ENCODE results near the gene APOA4. TPM values are rescaled to one million over a fixed set of nuclear protein-coding genes. Genes with fewer than 3 reads are reported as not detected.
A peak's percentile ranks its signal among the peaks of the same experiment; 100 is the strongest.

The APOA4 gene
- total RNA-seq, 2 experiments from 2014 or later, result not detected

DNA sequence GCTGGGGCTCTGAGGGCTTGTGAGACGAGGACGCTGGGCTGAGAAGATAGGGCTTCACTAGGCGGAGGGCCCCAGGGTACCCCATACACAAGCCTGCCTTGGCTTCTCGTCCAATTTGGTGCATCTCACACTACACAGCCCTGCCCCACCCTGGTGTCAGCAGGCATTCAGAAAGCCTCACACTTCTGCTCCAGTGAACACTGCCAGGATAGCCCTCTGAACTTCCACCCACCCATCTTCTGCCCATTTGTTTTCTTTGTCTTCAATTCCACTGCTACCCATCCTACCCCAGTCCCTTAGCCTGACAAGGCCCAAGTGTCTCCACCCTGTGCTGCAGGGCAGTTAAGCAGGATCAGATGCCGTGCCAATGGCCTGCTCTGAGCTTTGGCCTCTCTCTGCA is 48.4 kb downstream of the APOA4 start:
- Mint-ChIP-seq H3K36me3 (ENCODE audit: low read depth) (peaks cover 42% of the 10 kb centered on the region), H3K4me1 (peaks cover 54% of the 10 kb centered on the region), H3K27me3 (no peaks in the 10 kb centered on the region), H3K27ac (no peak overlapping the region), H3K9me3 (no peaks in the 10 kb centered on the region), H3K4me3 (no peak overlapping the region)
- POLR2A ChIA-PET, result no interaction called here
- CTCF ChIA-PET, result interaction anchor here (1.1 to 4.3 kb wide), 3 partner anchors 12 to 320 kb away, joined by 3 to 15 read pairs (median 3); no protein-coding TSS in a partner anchor
- no peak for DNase-seq

GRCh38 chr11:116773203-116774097 is 49.7 kb downstream of the APOA4 start:
- H3K36me3 Mint-ChIP-seq (ENCODE audit: low read depth), result peaks cover 39% of the 10 kb centered on the region
- H3K4me1 Mint-ChIP-seq, result peaks cover 57% of the 10 kb centered on the region
- DNase-seq, result no peak
- peak overlapping the region; percentile 97 for H3K27ac Mint-ChIP-seq
- ChIA-PET POLR2A (no interaction called here), CTCF (interaction anchor here (0.9 to 4.3 kb wide), 4 partner anchors 9 to 80 kb away, joined by 3 to 15 read pairs (median 4); no protein-coding TSS in a partner anchor)
- H3K27me3 Mint-ChIP-seq, result no peaks in the 10 kb centered on the region
- H3K4me3 Mint-ChIP-seq, result peak overlapping the region; percentile 98
- no peaks in the 10 kb centered on the region for H3K9me3 Mint-ChIP-seq

- peak; percentile 94 for DNase-seq
- peak within 1 kb of the TSS; percentile 98 for H3K4me3 Mint-ChIP-seq
- H3K4me1 Mint-ChIP-seq, result peaks cover 54% of the 10 kb centered on the region
- H3K27me3 Mint-ChIP-seq, result no peaks in the 10 kb centered on the region
- POLR2A ChIA-PET, result no interaction called here
- peak within 1 kb of the TSS; percentile 97 for H3K27ac Mint-ChIP-seq
- H3K36me3 Mint-ChIP-seq (ENCODE audit: low read depth), result peaks cover 33% of the 10 kb centered on the region
- no peaks in the 10 kb centered on the region for H3K9me3 Mint-ChIP-seq
- CTCF ChIA-PET, result interaction anchor here (0.9 to 4.3 kb wide), 4 partner anchors 9 to 81 kb away, joined by 3 to 15 read pairs (median 4); no protein-coding TSS in a partner anchor
These were observed 50.5 kb downstream of the APOA4 start, which contains the start of gene BUD13 for GRCh38 chr11:116772443-116773202. Gene BUD13, minus strand, starts transcription at chr11:116772987. Its CDS starts 23 bp downstream, at chr11:116772964.

DNA sequence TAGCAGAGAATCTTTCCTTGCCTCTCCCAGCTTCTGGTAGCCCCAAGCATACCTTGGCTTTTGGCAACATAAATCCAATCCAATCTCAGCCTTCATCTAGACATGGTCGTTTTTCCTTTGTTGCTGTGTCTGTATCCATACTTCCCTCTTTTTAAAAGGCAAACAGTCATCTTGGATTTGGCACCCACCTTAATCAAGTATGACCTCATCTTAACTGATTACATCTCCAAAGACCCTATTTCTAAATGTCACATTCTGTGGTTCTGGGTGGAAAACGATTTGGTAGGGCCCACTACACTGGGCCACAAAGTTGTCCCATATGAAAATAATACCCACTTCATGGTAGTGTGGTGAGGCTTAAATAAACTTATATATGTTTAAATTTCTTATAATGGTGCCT is 51.2 kb downstream of the APOA4 start:
- Mint-ChIP-seq H3K27me3 (no peaks in the 10 kb centered on the region), H3K36me3 (ENCODE audit: low read depth) (peaks cover 26% of the 10 kb centered on the region), H3K4me3 (peak overlapping the region; percentile 98), H3K9me3 (no peaks in the 10 kb centered on the region), H3K27ac (peak overlapping the region; percentile 97), H3K4me1 (peaks cover 52% of the 10 kb centered on the region)
- ChIA-PET CTCF (interaction anchor here (0.9 to 4.3 kb wide), 6 partner anchors 8 to 81 kb away, joined by 3 to 15 read pairs (median 4); partner anchors contain the start of gene APOA5), POLR2A (no interaction called here)
- no peak for DNase-seq

Other genes with a start within 250 kb of the APOA4 start
- 10 to 100 TPM; 37.5 to 39.9 TPM for gene BUD13, start 50.3 kb downstream of the APOA4 start, total RNA-seq
- 10 to 100 TPM; 55.9 to 58.3 TPM for gene ZPR1, start 35.3 kb downstream of the APOA4 start, total RNA-seq
- gene APOA5, start 31.4 kb downstream of the APOA4 start, total RNA-seq, result not detected
- gene APOC3, start 6.6 kb upstream of the APOA4 start, total RNA-seq, result not detected
- under 1 TPM; 0.23 to 0.25 TPM for gene APOA1, start 14.3 kb upstream of the APOA4 start, total RNA-seq